HG03060 (cell line): ENCODE data around the gene PLOD3.

ENCODE experiments used
- ATAC-seq: cut with Tn5 transposase; IDR thresholded peaks from one replicate; pipeline ENCODE4 v1.9.1; 2021; ENCODE audit warnings: low read depth, moderate number of reproducible peaks; ENCODE audit not compliant: unreplicated experiment

The PLOD3 gene

GRCh38 chr7:101239951-101240220 lies 22.5 kb upstream of the PLOD3 start:
- no peak for ATAC-seq

- no peak for ATAC-seq
These were observed 22.0 kb upstream of the PLOD3 start for GRCh38 chr7:101239191-101239950.

- no peak for ATAC-seq
These were observed 21.1 kb upstream of the PLOD3 start for GRCh38 chr7:101238226-101239182.

GRCh38 chr7:101237206-101238067 lies 20.1 kb upstream of the PLOD3 start, which contains the start of gene CLDN15:
TSS of gene CLDN15 (minus strand) at chr7:101237802. CDS start at chr7:101237581, 221 bp downstream.
- no peak for ATAC-seq

GRCh38 chr7:101236292-101236835 lies 19.0 kb upstream of the PLOD3 start:
- ATAC-seq, result no peak

- ATAC-seq, result no peak
These were observed 18.1 kb upstream of the PLOD3 start for GRCh38 chr7:101235522-101235921.

- ATAC-seq, result no peak
These were observed 17.7 kb upstream of the PLOD3 start for GRCh38 chr7:101235050-101235449.

GRCh38 chr7:101234636-101235035 lies 17.3 kb upstream of the PLOD3 start:
- no peak for ATAC-seq

GRCh38 chr7:101233907-101234547 lies 16.6 kb upstream of the PLOD3 start:
- no peak for ATAC-seq

GRCh38 chr7:101232141-101232850 lies 14.9 kb upstream of the PLOD3 start:
- ATAC-seq, result no peak

- ATAC-seq, result no peak
These were observed 14.3 kb upstream of the PLOD3 start for GRCh38 chr7:101231644-101232043.

- ATAC-seq, result no peak
These were observed 9.3 kb upstream of the PLOD3 start for GRCh38 chr7:101226721-101227120.

- no peak for ATAC-seq
These were observed 8.3 kb upstream of the PLOD3 start for GRCh38 chr7:101225650-101226049.

- ATAC-seq, result no peak
These were observed 6.1 kb upstream of the PLOD3 start for GRCh38 chr7:101223528-101223927.

- ATAC-seq, result no peak
These were observed 5.0 kb upstream of the PLOD3 start for GRCh38 chr7:101222275-101222830.

- ATAC-seq, result no peak
These were observed 2.9 kb upstream of the PLOD3 start for GRCh38 chr7:101220295-101220694.

GRCh38 chr7:101218236-101219125 lies 1.1 kb upstream of the PLOD3 start:
- ATAC-seq, result no peak

GRCh38 chr7:101216860-101217387 lies 457 bp downstream of the PLOD3 start:
- ATAC-seq, result no peak
